GM18907 (cell line): Measurements from ENCODE around the gene THAP3.
"Not testable (repeated sequence)": the region's sequence is repeated elsewhere in the genome, so short reads cannot be mapped to it uniquely, and the experiment has no call there.

Experiments
- ATAC-seq: cut with Tn5 transposase; IDR thresholded peaks from one replicate; pipeline ENCODE4 v1.9.1; 2021; ENCODE audit warnings: mild to moderate bottlenecking, moderate library complexity; ENCODE audit not compliant: unreplicated experiment

Gene THAP3

DNA sequence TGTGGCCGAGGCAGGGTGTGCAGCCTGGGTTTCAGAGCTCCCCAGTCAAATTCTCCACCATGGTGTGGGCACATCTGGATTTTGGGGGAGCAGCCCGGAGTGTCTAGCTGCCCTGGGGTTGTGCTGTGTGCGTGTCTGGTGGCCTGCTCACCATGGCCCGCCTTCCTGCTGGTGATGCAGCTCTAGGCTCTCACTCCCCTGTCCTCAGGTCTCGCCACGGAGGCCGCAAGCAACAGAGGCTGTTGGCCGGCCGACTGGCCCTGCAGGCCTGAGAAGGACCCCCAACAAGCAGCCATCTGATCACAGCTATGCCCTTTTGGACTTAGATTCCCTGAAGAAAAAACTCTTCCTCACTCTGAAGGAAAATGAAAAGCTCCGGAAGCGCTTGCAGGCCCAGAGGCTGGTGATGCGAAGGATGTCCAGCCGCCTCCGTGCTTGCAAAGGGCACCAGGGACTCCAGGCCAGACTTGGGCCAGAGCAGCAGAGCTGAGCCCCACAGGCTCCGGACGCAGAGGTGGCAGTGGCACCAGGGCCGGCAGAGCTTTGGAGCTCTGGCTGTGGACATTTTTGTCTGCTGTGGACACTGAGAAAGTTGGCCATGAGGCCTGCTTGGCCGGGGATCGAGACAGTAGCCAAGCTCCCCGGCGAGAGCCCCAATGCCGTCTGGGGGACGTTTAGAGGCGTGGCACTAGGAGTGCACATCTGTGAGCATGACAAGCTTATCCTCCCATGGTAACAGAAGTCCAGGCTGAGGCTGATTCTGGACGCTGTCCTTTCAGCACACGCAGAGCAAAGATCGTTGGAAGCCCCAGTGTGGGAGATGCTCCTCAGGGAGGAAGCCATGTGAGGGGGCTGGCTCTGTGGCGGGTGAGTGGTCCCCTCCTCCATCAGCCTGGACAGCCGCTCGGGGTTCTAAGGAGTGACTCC is 8.2 kb downstream of the THAP3 start:
- no peak for ATAC-seq

DNA sequence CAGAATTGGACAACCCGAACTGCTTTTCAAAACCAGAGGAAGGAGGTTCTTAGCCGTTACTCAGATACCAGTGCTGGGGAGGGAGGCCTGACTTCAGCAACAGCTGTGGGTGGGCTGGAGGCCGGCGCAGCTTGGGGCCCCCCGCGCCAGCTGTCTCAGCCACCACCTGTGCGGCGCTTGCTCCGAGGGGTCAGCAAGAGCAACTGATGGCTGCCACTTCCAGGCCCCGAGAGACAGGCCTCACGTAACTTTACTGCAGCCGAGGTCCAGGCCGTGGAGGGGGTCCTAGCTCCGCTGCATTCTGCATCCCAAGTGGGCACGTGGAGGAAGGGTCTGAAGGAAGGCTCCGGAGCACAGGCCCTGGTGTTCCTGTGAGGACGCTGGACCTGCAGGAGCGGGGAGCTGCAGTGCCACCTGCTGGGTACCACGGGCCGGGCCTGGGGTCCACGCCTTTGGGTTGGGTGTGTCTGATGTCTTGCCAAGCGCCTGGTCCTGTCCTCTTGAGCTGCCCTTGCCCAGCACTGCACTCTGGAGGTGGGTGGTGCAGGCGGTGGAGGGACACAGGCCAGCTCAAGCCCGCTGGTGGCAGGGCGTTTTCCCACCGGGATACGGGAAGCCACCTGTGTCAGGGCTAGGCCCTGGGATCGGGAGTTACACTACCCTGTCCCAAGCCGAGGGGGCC is 9.8 kb downstream of the THAP3 start:
- no peak for ATAC-seq

DNA sequence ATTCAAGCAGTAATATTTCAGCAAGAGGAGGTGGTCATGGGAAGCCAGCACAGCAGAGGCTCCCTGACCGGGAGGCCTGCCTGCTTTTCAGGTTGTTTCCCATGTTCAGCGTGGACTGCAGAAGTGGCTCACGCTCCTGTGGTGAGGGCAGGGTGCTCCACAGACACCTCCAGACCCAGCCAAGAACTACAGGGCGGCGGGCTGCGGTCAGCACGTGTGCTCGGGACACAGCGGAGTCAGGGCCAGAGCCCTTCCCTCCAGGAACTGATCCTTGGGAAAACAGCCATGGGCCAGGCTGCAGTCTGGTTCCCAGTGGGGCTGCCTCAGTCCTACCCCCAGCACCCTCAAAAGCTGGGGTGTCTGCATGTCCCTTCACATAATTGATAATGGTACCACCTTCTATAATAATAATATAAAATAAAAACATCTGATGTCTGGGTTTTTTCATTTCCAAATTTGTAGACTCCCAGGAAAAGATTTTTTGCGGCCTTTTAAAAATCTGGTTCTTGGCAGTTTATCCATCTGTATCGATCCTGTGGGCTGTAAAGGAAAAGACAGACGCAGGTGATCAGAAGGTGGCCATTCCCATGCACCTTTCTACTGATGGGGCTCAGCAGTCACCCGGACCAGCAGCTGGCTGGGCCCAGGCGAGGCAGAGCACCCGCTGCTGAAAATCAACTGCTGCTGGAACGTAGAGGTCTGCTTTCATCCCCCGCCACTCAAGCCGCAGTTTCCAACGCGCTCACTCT is 10.7 kb downstream of the THAP3 start:
- no peak for ATAC-seq

DNA sequence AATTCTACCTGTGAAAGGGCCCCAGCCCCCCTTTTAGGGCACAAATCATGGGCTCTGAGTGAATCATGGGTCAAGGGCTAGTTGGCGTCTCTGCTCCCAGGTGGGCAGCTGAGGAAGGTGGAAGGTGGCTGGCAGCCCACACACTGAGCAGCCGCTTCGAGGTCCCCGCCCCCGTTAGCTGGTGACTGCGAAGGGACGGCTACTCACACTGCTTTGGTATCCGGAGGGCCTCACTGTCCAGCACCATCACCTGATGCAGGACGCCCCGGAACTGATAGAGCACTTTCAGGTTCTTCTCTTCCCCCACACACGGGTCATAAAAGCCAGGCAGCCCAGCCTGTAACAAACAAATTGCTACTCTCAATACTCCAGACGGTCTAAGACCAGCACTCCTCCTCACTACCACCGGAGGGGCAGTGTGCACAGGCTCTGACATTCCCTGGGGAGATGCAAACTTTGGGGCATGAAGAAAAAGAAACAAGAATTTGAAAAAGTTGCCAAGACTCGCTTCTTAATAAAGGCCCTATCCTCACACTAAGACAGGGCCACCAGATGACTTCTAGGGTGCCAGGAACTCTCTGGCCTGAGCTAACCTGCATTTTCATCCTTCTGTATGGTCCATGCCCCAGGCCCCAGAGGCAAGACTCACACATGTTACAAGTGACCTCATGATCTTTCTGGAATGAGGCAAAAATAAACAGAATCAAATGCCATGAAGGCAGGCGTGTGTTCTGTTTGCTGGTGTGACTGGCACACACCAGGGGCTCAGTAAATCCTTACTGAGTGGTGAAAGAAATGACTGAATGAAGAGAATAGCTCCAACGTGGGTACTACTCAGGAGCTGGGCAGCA is 11.5 kb downstream of the THAP3 start:
- no peak for ATAC-seq

DNA sequence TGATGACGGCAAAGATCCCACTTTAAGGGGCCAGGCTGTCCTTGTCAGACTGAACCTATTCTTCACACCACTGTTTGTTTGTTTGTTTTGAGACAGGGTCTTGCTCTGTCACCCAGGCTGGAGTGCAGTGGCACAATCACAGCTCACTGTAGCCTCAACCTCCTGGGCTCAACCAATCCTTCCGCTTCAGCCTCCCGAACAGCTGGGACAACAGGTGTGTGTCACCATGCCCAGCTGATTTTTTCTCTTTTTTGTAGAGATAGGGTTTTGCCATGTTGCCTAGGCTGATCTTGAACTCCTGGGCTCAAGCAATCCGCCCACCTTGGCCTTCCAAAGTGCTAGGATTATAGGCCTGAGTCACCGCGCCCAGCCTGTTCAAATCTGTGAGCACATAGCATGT is 12.1 kb downstream of the THAP3 start:
- not testable (repeated sequence) for ATAC-seq

GRCh38 chr1:6637770-6638169 is 13.1 kb downstream of the THAP3 start:
- ATAC-seq: no peak

DNA sequence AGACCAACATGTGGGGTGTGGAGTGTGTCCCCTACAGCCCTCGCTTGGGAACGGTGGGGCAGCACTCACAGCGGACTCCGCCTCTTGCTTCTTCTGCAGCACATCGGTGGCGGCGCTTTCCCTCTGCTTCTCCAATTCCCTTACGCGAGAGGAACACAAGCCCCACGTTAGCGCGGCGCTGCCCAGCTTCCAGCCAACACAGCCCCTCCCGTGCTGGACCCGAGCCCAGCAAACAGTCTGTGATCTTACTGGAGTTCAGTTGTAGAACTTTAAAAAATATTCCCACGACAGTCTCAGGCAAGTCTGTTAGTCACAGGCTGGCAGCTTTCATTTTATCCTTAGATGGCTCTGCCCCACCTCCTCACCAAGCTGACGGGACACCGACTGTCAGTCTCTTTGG is 13.6 kb downstream of the THAP3 start:
- no peak for ATAC-seq

DNA sequence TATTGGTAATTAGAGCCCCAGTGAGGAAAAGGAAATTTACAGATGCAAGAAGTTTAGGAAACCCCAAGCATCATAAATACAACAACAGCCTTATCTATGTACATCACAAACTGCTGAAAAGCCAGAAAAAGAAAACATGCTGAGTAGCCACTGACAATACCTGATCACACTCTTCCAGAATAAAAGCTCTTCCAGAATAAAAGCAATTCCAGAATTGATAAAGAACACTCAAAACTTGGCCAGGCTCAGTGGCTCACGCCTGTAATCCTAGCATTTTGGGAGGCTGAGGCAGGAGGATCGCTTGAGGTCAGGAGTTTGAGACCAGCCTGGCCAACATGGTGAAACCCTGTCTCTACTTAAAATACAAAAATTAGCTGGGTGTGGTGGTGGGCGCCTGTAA is 16.2 kb downstream of the THAP3 start:
- ATAC-seq: not testable (repeated sequence)

- ATAC-seq: no peak
Measured at GRCh38 chr1:6645018-6645417, 20.4 kb downstream of the THAP3 start.

- ATAC-seq: no peak
Measured at GRCh38 chr1:6646499-6647148, 22.0 kb downstream of the THAP3 start.

DNA sequence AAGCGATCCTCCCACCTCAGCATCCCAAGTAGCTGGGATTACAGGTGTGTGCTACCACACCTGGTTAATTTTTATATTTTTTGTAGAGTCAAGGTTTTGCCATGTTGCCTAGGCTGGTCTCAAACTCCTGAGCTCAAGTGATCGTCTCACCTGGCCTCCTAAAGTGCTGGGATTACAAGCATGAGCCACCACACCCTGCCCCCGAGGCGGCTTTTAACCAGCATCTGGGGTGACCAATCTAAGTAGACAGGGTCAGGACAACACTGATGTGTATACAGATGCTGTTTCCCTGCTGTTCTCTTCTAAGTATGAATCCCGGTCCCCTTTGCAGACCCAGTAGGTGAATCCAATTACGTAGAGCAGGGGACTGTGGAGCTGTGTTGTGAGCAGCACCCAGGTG is 23.9 kb downstream of the THAP3 start:
- ATAC-seq: no peak

DNA sequence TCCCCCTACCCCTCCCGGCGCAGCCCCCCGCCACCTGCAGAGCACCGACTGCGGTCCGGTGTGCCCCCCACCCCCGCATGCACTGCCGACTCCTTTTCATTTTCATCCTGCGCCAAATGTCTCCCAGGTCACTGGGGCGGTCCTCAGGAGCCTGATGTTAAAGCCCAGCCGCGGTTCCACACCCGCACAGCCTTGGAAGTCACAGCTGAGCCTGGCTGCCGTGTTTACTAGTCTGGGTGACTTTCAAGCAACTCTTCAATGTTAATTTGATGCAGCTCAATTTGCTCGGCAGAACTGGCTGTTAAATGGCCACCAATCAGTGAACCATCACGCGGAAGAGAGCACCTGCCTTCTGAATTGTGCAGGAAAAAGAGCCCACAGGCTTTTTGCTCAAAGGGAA is 27.2 kb downstream of the THAP3 start:
- no peak for ATAC-seq

GRCh38 chr1:6652986-6653385 is 28.3 kb downstream of the THAP3 start:
- ATAC-seq: no peak

DNA sequence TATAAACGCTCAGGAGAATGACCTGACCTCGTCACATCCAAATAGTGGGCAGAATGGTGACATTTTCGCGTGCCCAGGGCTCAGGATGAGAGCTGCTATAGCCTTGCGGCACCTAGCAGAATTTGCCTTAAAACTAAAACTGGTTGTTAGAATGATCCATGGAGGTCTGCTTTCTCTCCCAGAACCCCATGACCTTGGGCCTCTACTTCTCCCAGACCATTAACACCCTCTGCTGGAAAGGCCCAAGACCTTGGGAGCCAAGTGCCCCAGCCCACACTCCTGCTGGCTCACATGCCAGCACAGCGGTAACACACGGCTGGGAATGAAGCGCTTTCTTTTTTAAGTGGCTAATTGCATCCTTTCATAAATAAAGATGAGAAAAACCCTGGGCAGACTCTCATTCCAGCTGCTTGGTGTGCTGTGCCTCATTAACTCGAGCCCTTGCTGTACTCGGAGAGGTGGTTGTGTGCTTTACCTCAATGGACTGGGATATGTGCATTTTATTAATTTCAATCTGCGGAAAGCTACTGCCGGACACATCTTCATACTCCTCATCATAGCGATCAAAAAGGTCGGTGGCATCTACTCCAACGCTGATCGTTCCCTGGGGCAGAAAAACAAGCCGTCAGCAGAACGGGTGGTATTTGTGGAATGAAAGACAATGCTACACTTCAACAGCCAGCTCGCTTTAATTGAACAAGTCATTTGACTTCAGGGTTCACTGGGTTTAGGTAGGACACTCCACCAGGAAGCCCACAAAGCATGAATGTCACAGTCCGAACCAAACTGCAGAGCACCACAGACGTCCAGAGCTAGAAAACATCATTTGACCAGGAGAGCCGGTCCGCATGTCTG is 29.0 kb downstream of the THAP3 start:
- ATAC-seq: no peak

GRCh38 chr1:6657138-6657537 is 32.5 kb downstream of the THAP3 start:
- ATAC-seq: no peak

GRCh38 chr1:6658359-6659060 is 33.8 kb downstream of the THAP3 start:
- no peak for ATAC-seq

- ATAC-seq: no peak
Measured at GRCh38 chr1:6660415-6661049, 35.9 kb downstream of the THAP3 start.

GRCh38 chr1:6662468-6662867 is 37.8 kb downstream of the THAP3 start:
- not testable (repeated sequence) for ATAC-seq
